Upper lobe of left lung (tissue), 4 donors: ENCODE results near the gene SCARF1.

ENCODE experiments used
- POLR2A ChIP-seq, 4 donors: fragments of 450-650 bp; IDR thresholded peaks; one replicate each; pipeline ENCODE4 v1.5.1; 2016 to 2017; ENCODE audit warnings: antibody characterized with exemption in 4 of 4, mild to moderate bottlenecking in 2 of 4
- TF ChIP-seq, protein P1 (sequence below), 6 experiments: fragments of 450-650 bp in 4 of 6; fragments of 200-600 bp in 2 of 6; sonication (generic) in 2 of 6; IDR thresholded peaks; one replicate each; pipeline ENCODE4 v1.5.1; 2016 to 2019; ENCODE audit warnings: antibody characterized with exemption in 6 of 6

DNA sequence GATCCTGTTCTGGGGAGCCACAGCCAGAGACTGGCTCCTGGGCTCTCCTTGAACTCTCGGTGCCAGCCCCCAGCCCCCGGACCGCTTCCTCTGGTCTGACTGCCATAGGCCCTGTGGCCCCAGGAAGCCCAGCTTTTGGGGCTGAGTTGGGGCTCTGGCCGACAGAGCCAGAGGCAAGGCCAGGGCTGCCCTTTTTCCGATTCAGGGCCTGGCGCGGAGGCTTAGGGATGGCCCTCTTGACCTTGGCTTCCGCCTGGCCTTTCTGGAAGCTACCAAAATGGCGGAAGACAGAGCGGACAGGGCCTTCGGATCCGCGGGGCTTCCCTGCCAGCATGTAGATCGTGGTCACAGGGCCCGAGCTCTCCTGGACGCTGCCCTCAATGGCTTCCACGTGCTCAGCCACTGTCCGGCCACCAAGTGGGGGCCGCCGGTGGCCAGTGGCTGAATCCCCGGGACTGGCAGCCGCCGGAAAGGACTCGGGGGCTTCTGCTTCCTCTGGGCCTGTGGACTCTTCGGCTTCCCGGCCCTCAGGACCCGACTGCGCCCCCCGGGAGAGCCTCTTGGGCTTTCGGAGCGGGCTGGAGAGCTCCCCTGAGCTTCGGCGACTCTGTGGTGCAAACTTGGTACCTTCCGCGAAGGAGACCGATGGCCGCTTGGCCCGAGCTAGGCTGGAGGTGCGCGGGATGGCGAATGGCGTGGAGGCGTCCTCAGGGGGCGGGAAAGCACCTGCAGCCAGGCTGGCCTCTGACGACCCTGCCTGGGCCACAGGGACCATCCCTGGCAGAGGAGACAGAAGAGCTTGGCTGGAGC lies 10.5 kb downstream of the SCARF1 start:
- TF ChIP-seq, protein P1, sequence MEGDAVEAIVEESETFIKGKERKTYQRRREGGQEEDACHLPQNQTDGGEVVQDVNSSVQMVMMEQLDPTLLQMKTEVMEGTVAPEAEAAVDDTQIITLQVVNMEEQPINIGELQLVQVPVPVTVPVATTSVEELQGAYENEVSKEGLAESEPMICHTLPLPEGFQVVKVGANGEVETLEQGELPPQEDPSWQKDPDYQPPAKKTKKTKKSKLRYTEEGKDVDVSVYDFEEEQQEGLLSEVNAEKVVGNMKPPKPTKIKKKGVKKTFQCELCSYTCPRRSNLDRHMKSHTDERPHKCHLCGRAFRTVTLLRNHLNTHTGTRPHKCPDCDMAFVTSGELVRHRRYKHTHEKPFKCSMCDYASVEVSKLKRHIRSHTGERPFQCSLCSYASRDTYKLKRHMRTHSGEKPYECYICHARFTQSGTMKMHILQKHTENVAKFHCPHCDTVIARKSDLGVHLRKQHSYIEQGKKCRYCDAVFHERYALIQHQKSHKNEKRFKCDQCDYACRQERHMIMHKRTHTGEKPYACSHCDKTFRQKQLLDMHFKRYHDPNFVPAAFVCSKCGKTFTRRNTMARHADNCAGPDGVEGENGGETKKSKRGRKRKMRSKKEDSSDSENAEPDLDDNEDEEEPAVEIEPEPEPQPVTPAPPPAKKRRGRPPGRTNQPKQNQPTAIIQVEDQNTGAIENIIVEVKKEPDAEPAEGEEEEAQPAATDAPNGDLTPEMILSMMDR (IDR thresholded peaks at IDR 0.05) = no peak
- TF ChIP-seq POLR2A (IDR thresholded peaks at IDR 0.05) = no peak
